PFSK-1 (cell line): ENCODE results near the gene CD200.

ENCODE experiments used
- FOXP2 ChIP-seq: optimal IDR thresholded peaks from 2 replicates; pipeline ENCODE3; 2011; ENCODE audit warnings: borderline replicate concordance, control low read depth, inconsistent platforms; ENCODE audit not compliant: insufficient read depth; ENCODE audit errors: extremely low read length, extremely low read depth
- POLR2AphosphoS5 ChIP-seq: IDR thresholded peaks from 2 replicates; pipeline ENCODE4 v1.6.1; 2012; ENCODE audit warnings: low read depth, mild to moderate bottlenecking, control low read depth, low read length, moderate library complexity
- SIN3A ChIP-seq: IDR thresholded peaks from 2 replicates; pipeline ENCODE4 v1.6.1; 2012; ENCODE audit warnings: mild to moderate bottlenecking, low read length, moderate library complexity, borderline replicate concordance; ENCODE audit not compliant: insufficient read depth
- TAF1 ChIP-seq: IDR thresholded peaks from 2 replicates; pipeline ENCODE4 v1.6.1; 2012; ENCODE audit warnings: low read length, control low read depth, borderline replicate concordance; ENCODE audit not compliant: insufficient read depth
- TF ChIP-seq, protein P1 (sequence below), 2 experiments: IDR thresholded peaks; 2 replicates each; pipeline versions ENCODE4 v1.6.1 to v1.8.0; 2011 to 2012; ENCODE audit warnings: low read depth in 2 of 2, low read length in 2 of 2, control low read depth in 1 of 2, inconsistent platforms in 1 of 2, mild to moderate bottlenecking in 1 of 2, moderate library complexity in 1 of 2; ENCODE audit not compliant: insufficient read depth in 1 of 2

CD200 gene

DNA sequence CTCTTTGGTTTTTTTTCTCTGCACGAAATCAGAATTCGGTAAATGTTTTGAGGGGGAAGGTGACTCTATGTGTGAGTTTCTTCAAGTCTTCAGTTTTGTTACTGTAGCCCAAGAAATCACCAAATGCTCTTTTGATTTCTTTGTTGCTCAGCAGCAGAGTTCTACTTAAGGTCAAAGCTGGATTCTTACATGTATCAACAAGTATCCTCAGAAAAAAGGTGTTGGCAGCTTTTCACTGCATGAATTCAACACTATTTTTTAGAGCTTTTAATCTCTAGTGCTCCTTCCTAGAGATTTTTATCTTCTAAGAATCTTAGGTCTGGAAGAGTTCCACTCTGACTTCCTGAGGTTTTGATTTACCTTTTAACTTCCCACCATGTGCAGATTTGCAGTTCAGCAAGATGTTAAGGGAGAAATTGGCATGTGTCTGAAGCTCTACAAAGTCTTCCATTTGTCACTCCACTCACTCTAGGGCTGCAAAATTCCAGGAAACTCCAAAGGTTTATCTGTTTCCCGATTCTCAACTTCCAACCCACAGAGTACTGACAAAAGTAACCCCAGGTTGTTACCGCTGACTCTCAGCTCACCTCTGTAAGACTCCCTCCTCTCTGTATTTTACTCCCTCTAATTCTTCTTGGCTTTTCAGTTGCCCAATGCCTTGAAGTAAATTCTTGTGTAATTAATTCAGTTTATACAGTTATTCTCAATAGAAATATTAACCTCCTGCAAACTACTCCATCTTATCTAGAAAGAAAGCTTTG, 13.3 kb upstream of the CD200 start:
- TF ChIP-seq POLR2AphosphoS5 (no peak), FOXP2 (no peak), SIN3A (no peak), TAF1 (no peak)
- TF ChIP-seq, protein P1, sequence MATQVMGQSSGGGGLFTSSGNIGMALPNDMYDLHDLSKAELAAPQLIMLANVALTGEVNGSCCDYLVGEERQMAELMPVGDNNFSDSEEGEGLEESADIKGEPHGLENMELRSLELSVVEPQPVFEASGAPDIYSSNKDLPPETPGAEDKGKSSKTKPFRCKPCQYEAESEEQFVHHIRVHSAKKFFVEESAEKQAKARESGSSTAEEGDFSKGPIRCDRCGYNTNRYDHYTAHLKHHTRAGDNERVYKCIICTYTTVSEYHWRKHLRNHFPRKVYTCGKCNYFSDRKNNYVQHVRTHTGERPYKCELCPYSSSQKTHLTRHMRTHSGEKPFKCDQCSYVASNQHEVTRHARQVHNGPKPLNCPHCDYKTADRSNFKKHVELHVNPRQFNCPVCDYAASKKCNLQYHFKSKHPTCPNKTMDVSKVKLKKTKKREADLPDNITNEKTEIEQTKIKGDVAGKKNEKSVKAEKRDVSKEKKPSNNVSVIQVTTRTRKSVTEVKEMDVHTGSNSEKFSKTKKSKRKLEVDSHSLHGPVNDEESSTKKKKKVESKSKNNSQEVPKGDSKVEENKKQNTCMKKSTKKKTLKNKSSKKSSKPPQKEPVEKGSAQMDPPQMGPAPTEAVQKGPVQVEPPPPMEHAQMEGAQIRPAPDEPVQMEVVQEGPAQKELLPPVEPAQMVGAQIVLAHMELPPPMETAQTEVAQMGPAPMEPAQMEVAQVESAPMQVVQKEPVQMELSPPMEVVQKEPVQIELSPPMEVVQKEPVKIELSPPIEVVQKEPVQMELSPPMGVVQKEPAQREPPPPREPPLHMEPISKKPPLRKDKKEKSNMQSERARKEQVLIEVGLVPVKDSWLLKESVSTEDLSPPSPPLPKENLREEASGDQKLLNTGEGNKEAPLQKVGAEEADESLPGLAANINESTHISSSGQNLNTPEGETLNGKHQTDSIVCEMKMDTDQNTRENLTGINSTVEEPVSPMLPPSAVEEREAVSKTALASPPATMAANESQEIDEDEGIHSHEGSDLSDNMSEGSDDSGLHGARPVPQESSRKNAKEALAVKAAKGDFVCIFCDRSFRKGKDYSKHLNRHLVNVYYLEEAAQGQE (IDR thresholded peaks at IDR 0.05; ENCODE audit: insufficient read depth in 1 of 2, low read depth in 2 of 2, low read length in 2 of 2) = no peak

DNA sequence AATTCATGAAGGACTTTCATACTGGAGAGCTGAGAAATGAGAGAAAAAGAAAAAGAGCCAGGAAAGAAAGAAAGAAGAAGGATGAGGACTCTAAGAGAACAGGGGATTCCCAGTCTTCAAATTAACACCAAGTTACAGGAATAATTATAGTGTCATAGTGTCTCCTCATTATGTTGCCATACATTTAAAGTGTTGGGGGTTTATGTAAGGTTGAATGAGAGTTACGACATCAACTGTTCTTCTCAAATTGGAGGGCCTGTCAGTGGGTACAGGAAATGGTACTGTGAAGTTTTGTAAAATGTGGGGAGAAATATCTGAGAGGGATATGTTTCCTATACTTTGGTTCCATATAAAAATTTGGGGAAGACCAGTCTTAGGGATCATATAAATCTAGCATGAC, 12.3 kb upstream of the CD200 start:
- no peak for TF ChIP-seq POLR2AphosphoS5
- TF ChIP-seq, protein P1 (IDR thresholded peaks at IDR 0.05; ENCODE audit: insufficient read depth in 1 of 2, low read depth in 2 of 2, low read length in 2 of 2) = no peak
- no peak for TF ChIP-seq TAF1
- TF ChIP-seq FOXP2 = no peak
- no peak for TF ChIP-seq SIN3A

DNA sequence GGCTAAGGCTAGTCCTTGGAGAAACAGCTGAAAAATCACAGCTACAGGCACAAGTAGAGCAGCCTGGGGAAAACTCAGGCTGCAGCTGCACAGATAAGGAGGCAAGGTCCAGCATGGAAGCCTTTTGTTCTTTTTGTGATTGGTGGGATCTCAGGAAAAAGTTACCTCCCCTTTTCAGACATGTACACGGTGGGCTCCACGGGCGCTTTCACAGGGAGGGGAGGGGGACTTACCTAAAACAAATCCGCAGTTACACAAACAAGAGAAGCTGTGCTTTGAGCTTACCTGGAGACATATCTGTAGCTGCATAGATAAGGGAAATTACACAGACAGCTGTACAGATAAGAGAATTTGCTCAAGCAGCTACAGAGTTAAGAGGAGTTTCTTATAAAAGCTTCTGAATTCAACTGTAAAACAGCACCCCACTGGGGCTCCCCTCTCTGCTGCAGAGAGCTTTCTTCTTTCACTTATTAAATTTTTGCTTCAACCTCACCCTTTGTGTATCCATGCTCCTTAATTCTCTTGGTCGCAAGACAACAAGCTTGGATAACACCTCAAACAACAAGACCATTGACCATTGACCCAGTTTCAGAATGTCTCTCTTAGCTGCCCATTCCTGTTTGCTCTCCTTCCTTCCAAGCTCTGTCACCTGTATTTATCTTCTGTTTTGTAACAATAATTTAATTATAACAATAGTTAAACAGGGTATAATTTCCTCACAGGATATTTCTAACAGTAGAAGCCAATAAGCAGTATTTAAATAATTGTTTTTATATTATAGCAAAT, 10.9 kb upstream of the CD200 start:
- no peak for TF ChIP-seq FOXP2

DNA sequence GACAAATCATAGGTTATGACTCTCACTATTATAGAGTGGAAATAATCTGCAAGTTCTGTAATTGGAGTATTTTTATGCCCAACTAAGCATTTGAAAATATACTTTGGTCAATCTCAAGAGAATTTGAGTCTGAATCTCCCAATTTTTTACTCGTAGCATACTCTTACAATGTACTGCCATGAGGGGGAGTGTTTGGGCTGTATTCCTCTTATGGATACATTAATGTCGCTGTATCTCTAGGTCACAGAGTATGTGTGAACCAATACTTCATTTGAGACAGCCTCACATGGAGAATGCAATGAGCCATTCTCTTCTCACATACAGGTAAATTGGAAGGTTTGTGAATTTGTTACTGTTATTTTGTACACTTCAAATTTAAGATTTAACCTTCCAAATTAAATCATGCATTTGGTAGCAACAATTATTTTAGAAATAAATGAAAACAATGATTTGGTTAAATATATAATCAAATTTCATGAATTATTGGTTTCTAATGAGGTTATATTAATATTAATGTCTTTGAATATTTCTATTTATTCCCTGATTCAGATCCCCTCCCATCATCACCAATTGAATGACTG, 5.5 kb upstream of the CD200 start:
- TF ChIP-seq FOXP2 (no peak), TAF1 (no peak), POLR2AphosphoS5 (no peak), SIN3A (no peak)
- TF ChIP-seq, protein P1 (IDR thresholded peaks at IDR 0.05; ENCODE audit: insufficient read depth in 1 of 2, low read depth in 2 of 2, low read length in 2 of 2) = no peak

DNA sequence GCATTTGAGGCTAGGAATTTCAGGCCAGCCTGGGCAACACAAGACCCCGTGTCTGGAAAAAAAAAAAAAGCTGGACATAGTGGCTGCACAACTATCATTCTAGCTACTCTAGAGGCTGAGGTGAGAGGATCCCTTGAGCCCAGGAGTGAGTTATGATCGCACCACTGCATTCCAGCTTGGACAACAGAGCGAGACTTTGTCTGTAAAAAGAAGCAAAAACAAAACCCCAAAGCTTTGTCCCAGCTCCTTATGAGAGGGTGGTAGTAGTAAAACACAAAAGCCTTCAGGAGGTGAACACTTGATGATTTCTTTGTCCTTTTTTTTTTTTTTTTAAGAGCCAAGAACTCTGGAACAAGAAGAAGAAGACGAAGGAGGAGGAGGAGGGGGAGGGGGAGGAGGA, 1.1 kb upstream of the CD200 start:
- TF ChIP-seq, protein P1 (IDR thresholded peaks at IDR 0.05; ENCODE audit: insufficient read depth in 1 of 2, low read depth in 2 of 2, low read length in 2 of 2) = no peak
- TF ChIP-seq POLR2AphosphoS5 = no peak
- TF ChIP-seq FOXP2 = no peak
- no peak for TF ChIP-seq TAF1
- no peak for TF ChIP-seq SIN3A
